Rectal smooth muscle tissue (tissue), 1 donor: ENCODE results near the gene TAF9B.
"Not testable (repeated sequence)": the region's sequence is repeated elsewhere in the genome, so short reads cannot be mapped to it uniquely, and the experiment has no call there.

Experiments
- H3K27ac ChIP-seq: one replicate; pipeline ENCODE4 v1.7.0; 2013; ENCODE audit warnings: low read depth, low read length, inconsistent platforms
- H3K27me3 ChIP-seq: one replicate; pipeline ENCODE4 v1.7.0; 2013; ENCODE audit warnings: low read length; ENCODE audit not compliant: control insufficient read depth, insufficient read depth
- H3K36me3 ChIP-seq: one replicate; pipeline ENCODE4 v1.7.0; 2013; ENCODE audit warnings: low read length; ENCODE audit not compliant: control insufficient read depth, insufficient read depth
- H3K4me1 ChIP-seq: one replicate; pipeline ENCODE4 v1.7.0; 2013; ENCODE audit warnings: low read length; ENCODE audit not compliant: control insufficient read depth, insufficient read depth
- H3K4me3 ChIP-seq: one replicate; pipeline ENCODE4 v1.7.0; 2013; ENCODE audit warnings: low read length
- H3K9ac ChIP-seq: one replicate; pipeline ENCODE4 v1.7.0; 2013; ENCODE audit warnings: low read length

TAF9B gene, protein sequence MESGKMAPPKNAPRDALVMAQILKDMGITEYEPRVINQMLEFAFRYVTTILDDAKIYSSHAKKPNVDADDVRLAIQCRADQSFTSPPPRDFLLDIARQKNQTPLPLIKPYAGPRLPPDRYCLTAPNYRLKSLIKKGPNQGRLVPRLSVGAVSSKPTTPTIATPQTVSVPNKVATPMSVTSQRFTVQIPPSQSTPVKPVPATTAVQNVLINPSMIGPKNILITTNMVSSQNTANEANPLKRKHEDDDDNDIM

DNA sequence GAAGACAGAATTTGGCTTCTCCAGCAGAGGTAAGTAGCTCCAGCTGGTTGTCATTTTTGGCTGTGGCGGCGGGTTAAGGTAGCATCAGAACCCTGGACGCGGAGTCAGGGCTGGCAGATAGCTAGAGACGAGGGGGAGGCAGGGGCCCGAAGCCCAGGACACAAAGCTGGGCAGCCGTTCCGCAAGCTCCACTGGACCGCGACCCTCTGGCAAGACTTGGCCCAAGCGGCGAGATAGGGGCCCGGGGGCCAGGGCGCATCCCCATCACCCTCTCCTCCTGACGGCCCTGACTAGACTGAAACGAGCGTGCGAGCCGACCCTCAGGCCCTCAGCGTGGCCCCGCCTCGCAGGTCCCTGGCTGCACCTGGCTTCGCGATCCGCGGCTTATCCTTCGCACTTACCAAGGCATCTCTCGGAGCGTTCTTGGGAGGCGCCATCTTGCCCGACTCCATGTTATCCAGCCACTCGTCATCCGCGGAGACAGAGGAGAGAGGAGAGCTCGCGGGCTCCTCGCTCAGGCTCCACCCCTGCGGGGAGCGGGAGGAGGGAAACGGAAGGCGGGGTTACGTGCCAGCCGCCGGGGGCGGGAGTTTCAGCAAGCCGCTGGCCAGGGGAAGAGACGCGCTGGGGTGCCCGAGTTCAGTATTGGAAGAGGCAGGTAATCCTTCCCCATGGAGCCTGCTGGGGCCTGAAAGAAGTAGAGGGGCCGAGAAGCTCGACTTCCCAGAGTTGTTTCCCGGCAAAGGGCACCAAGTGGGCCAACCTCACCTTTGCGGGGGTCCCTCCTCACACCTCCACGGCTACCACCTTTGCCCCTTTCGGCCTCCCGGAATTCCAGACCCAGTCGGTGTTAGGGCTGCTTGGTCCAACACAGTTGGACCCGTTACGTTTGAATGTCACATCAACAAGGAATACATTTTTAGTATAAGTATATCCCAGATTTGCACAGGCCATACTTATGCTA is at the start of gene TAF9B:
Gene TAF9B (minus strand): TSS at position 491 of the 964 bp plus-strand sequence. CDS start 39 bp downstream, at position 452.
- Histone ChIP-seq H3K27ac (peak within 1 kb of the TSS; percentile 78), H3K36me3 (no peaks in the 10 kb centered on the region), H3K27me3 (no peaks in the 10 kb centered on the region), H3K9ac (peak within 1 kb of the TSS; percentile 13), H3K4me1 (no peaks in the 10 kb centered on the region), H3K4me3 (peak within 1 kb of the TSS; percentile 66)

DNA sequence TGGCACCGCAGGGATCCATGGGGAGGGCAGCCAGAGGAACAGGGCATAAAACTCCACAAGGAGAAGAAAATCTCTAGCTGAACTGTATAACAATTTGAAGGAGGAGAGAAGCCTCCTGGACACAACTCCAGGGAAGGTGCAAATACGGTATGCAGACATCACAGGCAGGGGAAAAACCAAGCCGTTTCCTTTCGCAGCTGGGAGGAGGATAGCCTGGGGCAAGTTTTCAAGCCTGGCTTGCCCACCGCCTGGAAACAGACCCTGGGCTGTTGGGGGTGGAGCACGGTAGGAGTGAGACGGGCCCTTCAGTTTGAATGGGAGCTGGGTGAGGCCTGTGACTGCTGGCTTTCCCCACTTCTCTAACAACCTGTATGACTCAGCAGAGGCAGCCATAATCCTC is 43.4 kb upstream of the TAF9B start:
- H3K4me3 ChIP-seq, result no peak overlapping the region
- H3K4me1 ChIP-seq, result no peaks in the 10 kb centered on the region
- no peaks in the 10 kb centered on the region for H3K36me3 ChIP-seq
- no peak overlapping the region for H3K27ac ChIP-seq
- H3K27me3 ChIP-seq, result no peaks in the 10 kb centered on the region
- H3K9ac ChIP-seq, result no peak overlapping the region

DNA sequence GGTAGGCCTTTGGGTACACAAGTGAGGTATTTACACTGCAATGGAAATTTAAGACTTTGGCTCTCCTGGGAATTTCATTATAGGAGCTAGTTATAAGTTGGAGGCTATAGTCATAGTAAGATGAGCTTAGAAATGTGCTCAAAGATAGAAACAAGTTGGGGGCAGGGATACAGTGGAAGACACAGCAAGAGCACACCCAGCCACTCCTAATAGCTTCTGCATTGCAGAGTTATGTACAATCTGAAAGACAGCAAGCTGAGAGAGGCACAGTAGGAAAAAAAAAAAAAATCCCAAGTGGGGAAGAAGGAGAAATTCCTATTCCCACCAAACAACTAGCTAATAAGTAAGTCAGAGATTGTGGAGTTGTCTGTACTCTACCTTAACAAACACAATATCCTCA is 41.9 kb upstream of the TAF9B start:
- Histone ChIP-seq H3K4me3 (no peak overlapping the region), H3K9ac (no peak overlapping the region), H3K27me3 (no peaks in the 10 kb centered on the region), H3K27ac (no peak overlapping the region), H3K36me3 (no peaks in the 10 kb centered on the region), H3K4me1 (no peaks in the 10 kb centered on the region)

DNA sequence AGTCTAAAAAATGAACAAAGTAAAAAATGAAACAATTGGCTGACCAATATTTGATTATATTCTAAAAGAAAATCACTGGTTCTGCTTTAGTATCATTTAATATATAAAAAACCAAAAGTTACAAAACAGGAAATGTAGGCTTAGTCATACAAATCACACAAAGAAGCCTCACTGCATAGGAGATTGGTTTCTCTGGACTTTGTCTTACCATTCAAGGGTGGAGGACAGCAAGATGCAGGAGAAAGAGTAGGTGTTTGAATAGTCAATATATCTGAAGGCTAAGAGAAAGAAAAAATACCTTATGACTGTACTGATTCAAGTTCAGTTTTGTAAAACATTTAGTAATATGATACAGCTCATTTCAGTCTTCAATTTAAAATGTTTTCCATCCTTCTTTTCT is 28.6 kb upstream of the TAF9B start:
- Histone ChIP-seq H3K9ac (no peak overlapping the region), H3K4me1 (no peaks in the 10 kb centered on the region), H3K27me3 (no peaks in the 10 kb centered on the region)

DNA sequence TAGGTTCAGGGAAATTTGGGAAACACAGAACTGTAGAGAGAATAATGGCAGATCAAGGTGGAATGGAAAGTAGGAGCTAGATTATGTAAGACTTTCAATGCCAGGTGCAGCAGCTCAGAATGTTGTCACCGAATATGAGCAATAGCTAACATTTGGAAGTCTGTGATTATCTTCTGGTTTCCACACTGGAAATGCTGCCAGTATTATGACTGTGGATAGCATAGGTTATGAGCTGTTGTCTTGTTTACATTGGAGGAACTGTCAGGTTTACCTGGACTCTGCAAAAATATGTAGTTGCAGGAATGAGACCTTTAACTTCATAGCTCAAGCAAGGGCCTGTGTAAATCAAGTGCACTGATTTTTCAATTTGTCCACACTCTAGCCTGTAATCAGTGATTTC is 26.0 kb upstream of the TAF9B start:
- no peaks in the 10 kb centered on the region for H3K36me3 ChIP-seq
- no peak overlapping the region for H3K9ac ChIP-seq
- H3K4me1 ChIP-seq, result no peaks in the 10 kb centered on the region
- H3K27ac ChIP-seq, result no peak overlapping the region
- no peak overlapping the region for H3K4me3 ChIP-seq
- H3K27me3 ChIP-seq, result no peaks in the 10 kb centered on the region

More for the DNA sequence above, 28.6 kb upstream of the TAF9B start:
- Histone ChIP-seq H3K27ac (no peak overlapping the region), H3K4me3 (no peak overlapping the region), H3K36me3 (no peaks in the 10 kb centered on the region)

DNA sequence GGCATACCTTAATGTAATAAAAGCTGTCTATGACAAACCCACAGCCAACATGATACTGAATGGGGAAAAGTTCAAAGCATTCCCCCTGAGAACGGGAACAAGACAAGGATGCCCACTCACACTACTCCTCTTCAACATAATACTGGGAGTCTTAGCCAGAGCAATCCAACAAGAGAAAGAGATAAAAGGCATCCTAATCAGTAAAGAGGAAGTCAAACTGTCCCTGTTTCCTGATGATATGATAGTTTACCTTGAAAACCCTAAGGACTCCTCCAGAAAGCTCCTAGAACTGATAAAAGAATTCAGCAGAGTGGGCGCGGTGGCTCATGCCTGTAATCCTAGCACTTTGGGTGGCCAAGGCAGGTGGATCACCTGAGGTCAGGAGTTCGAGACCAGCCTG is 23.7 kb upstream of the TAF9B start:
- not testable (repeated sequence) for H3K9ac ChIP-seq, H3K4me1 ChIP-seq, H3K4me3 ChIP-seq, H3K36me3 ChIP-seq, H3K27me3 ChIP-seq, H3K27ac ChIP-seq

DNA sequence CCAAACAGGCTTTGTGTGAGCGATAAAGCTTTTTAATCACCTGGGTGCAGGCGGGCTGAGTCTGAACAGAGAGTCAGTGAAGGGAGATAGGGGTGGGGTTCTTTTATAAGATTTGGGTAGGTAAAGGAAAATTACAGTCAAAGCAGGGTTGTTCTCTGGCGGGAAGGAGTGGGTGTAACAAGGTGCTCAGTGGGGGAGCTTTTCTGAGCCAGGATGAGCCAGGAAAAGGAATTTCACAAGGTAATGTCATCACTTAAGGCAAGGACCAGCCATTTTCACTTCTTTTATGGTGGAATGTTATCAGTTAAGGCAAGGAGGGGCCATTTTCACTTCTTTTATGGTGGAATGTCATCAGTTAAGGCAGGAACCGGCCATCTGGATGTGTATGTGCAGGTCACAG is 21.3 kb upstream of the TAF9B start:
- H3K27me3 ChIP-seq, H3K4me3 ChIP-seq, H3K9ac ChIP-seq, H3K36me3 ChIP-seq, H3K27ac ChIP-seq, H3K4me1 ChIP-seq: not testable (repeated sequence)

DNA sequence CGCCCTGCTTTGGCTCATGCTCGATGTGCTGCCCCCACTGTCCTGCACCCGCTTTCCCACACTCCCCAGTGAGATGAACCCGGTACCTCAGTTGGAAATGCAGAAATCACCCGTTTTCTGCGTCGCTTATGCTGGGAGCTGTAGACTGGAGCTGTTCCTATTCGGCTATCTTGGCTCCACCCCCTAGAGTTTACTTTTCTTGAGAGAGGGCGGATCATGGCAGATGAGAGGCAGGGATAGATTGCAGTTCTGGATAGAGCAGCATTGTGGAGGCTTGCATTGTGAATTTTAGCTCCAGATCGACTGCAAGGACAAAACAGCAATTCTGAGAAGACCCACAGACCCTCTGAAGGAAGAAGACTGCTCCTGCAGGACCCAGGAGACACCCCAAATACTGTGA is 18.4 kb upstream of the TAF9B start:
- H3K36me3 ChIP-seq, H3K4me3 ChIP-seq, H3K27ac ChIP-seq, H3K4me1 ChIP-seq, H3K9ac ChIP-seq, H3K27me3 ChIP-seq: not testable (repeated sequence)

DNA sequence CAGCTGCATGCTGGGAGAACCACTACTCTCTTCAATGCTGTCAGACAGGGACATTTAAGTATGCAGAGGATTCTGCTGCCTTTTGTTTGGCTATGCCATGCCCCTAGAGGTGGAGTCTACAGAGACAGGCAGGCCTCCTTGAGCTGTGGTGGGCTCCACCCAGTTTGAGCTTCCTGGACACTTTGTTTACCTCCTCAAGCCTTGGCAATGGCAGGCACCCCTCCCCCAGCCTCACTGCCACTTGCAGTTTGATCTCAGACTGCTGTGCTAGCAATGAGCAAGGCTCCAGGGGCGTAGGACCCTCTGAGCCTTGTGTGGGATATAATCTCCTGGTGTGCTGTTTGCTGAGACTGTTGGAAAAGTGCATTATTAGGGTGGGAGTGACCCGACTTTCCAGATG is 17.9 kb upstream of the TAF9B start:
- not testable (repeated sequence) for H3K4me1 ChIP-seq, H3K9ac ChIP-seq, H3K27me3 ChIP-seq, H3K27ac ChIP-seq, H3K36me3 ChIP-seq, H3K4me3 ChIP-seq

DNA sequence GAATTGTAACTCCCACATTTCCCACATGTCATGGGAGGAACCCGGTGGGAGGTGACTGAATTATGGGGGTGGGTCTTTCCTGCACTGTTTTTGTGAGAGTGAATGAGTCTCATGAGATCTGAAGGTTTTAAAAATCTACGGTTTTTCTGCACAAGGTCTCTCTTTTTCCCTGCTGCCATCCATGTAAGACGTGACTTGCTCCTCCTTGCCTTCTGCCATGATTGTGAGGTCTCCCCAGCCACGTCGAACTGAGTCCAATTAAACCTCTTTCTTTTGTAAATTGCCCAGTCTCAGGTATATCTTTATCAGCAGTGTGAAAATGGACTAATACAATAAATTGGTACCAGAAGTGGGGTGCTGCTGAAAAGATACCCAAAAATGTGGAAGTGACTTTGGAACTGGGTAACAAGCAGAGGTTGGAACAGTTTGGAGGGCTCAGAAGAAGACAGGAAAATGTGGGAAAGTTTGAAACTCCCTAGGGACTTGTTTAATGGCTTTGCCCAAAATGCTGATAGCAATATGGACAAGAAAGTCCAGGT is 7.6 kb upstream of the TAF9B start:
- H3K4me3 ChIP-seq, H3K36me3 ChIP-seq, H3K27ac ChIP-seq, H3K27me3 ChIP-seq, H3K9ac ChIP-seq, H3K4me1 ChIP-seq: not testable (repeated sequence)

DNA sequence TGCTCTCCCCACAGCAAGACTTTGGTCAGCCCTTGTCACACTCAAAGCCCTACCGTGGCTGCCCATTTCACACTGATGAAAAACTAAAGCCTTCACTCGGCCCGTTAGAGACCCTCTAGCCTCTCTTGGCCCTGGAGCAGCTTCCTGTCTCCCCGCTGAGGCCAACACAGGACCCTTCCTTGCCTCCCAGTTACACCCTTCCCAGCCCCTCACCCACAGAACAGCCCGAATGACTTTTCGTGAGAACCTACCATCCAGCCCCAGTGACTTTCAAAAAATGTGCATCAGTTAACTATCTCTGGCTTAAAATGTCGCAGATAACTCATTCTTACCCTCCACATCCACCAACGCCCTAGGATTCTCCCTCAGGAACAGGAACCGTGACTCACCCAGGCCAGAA is 756 bp upstream of the TAF9B start:
- no peaks in the 10 kb centered on the region for H3K4me1 ChIP-seq
- H3K9ac ChIP-seq, result no peak overlapping the region

DNA sequence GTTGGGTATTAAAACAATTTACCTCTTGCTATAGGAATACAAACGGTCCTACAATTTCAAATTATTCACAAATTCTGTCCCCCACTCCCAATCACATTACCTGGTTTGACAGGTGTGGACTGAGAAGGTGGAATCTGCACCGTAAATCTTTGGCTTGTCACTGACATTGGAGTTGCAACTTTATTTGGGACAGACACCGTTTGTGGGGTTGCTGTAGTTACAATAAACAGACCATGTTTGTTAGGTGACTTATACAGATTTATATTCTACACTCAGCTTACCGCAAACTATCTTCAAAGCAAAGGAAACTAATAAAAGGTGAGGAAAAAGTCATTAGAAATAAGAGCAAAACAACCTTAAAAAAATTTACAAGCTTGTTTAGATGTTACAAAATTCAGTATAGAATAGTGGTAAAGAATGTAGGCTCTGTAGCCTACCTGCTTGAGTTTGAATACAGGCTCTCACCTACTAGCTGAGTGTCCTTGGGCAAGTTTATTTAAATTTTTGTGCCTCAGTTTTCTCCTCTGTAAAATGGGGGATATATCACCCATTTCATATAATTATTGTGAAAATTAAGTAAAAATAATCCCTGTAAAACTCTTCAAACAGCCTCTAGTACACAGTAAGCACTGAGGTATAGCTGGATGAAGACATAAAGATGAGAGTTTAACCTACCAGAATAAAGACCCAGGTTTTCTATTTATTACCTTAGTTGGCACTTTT is 6.1 kb downstream of the TAF9B start:
- H3K27ac ChIP-seq, result no peak overlapping the region
- no peaks in the 10 kb centered on the region for H3K27me3 ChIP-seq
- H3K36me3 ChIP-seq, result peaks cover 3% of the 10 kb centered on the region
- no peak overlapping the region for H3K4me3 ChIP-seq
- no peak overlapping the region for H3K9ac ChIP-seq
- H3K4me1 ChIP-seq, result no peaks in the 10 kb centered on the region

More for the DNA sequence above, 756 bp upstream of the TAF9B start:
- Histone ChIP-seq H3K36me3 (no peaks in the 10 kb centered on the region), H3K27me3 (no peaks in the 10 kb centered on the region), H3K4me3 (no peak overlapping the region), H3K27ac (no peak overlapping the region)
